Parathyroid adenoma (tissue), 2 donors: ENCODE measurements around the gene PIK3R5.

Source experiments
- H2AFZ ChIP-seq: fragments of 300-600 bp; sonication (generic); one replicate; pipeline ENCODE4 v1.7.0; 2017; ENCODE audit warnings: antibody characterized with exemption, mild to moderate bottlenecking
- H3K27ac ChIP-seq: fragments of 300-600 bp; sonication (generic); one replicate; pipeline ENCODE4 v1.7.0; 2017
- H3K27me3 ChIP-seq: fragments of 300-600 bp; sonication (generic); one replicate; pipeline ENCODE4 v1.7.0; 2017; ENCODE audit warnings: low read length; ENCODE audit not compliant: control insufficient read depth, insufficient read depth
- H3K36me3 ChIP-seq: fragments of 300-600 bp; sonication (generic); one replicate; pipeline ENCODE4 v1.7.0; 2017; ENCODE audit warnings: low read length; ENCODE audit not compliant: control insufficient read depth, insufficient read depth
- H3K4me1 ChIP-seq: fragments of 300-600 bp; sonication (generic); one replicate; pipeline ENCODE4 v1.7.0; 2017; ENCODE audit warnings: control low read depth
- H3K4me2 ChIP-seq: fragments of 300-600 bp; sonication (generic); one replicate; pipeline ENCODE4 v1.7.0; 2017; ENCODE audit warnings: low read length
- H3K4me3 ChIP-seq: fragments of 300-600 bp; sonication (generic); one replicate; pipeline ENCODE4 v1.7.0; 2017; ENCODE audit warnings: low read depth, low read length
- H3K79me2 ChIP-seq: fragments of 300-600 bp; sonication (generic); one replicate; pipeline ENCODE4 v1.7.0; 2017; ENCODE audit warnings: control low read depth
- H3K9ac ChIP-seq: fragments of 300-600 bp; sonication (generic); one replicate; pipeline ENCODE4 v1.7.0; 2017; ENCODE audit warnings: mild to moderate bottlenecking
- H3K9me3 ChIP-seq: fragments of 300-600 bp; sonication (generic); one replicate; pipeline ENCODE4 v1.7.0; 2017; ENCODE audit warnings: low read length; ENCODE audit not compliant: control insufficient read depth
- TF ChIP-seq, protein P1 (sequence below): fragments of 300-600 bp; sonication (generic); IDR thresholded peaks from one replicate; pipeline ENCODE4 v1.7.0; 2017; ENCODE audit warnings: antibody characterized with exemption, mild to moderate bottlenecking
- donor health status: primary hyperparathyroidism.

The PIK3R5 gene

DNA sequence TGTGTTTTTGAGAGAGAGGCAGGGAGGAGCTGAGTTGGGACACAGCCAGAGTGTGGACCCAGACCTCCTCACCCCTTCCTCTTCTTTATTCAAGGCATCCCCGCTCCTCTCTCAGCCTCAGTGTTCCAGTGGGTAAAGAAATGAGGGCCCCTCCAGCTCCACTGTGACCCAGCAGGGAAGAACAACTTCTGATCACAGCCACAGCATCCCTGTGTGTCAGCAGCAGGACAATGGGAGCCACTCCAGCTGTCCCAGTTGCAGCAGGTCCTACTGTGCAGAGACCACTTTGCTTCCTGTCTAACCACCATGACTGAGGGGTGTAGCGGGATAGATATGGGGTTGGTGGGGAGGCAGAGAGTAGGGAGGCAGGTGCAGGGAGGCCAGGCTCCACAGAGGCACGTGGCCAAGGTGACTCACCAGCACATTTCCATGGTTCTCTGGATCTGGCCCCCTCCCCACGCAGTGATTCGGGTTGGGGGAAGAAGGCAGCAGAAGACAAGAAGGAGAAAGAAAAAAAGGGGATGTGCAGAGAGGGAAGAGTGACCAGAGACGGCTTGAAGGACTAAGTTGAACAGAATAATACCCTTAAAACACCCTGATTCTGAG is 24.5 kb downstream of the PIK3R5 start:
- Histone ChIP-seq H2AFZ (no peak overlapping the region), H3K27me3 (no peaks in the 10 kb centered on the region), H3K4me1 (no peaks in the 10 kb centered on the region), H3K9ac (no peak overlapping the region), H3K4me3 (no peak overlapping the region), H3K4me2 (no peak overlapping the region), H3K79me2 (no peaks in the 10 kb centered on the region), H3K27ac (no peak overlapping the region), H3K9me3 (no peaks in the 10 kb centered on the region), H3K36me3 (no peaks in the 10 kb centered on the region)
- TF ChIP-seq, protein P1, sequence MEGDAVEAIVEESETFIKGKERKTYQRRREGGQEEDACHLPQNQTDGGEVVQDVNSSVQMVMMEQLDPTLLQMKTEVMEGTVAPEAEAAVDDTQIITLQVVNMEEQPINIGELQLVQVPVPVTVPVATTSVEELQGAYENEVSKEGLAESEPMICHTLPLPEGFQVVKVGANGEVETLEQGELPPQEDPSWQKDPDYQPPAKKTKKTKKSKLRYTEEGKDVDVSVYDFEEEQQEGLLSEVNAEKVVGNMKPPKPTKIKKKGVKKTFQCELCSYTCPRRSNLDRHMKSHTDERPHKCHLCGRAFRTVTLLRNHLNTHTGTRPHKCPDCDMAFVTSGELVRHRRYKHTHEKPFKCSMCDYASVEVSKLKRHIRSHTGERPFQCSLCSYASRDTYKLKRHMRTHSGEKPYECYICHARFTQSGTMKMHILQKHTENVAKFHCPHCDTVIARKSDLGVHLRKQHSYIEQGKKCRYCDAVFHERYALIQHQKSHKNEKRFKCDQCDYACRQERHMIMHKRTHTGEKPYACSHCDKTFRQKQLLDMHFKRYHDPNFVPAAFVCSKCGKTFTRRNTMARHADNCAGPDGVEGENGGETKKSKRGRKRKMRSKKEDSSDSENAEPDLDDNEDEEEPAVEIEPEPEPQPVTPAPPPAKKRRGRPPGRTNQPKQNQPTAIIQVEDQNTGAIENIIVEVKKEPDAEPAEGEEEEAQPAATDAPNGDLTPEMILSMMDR: no peak

GRCh38 chr17:8939496-8940334 is 25.8 kb downstream of the PIK3R5 start:
- no peak overlapping the region for H3K4me2 ChIP-seq
- no peaks in the 10 kb centered on the region for H3K36me3 ChIP-seq
- no peaks in the 10 kb centered on the region for H3K4me1 ChIP-seq
- no peaks in the 10 kb centered on the region for H3K27me3 ChIP-seq
- TF ChIP-seq, protein P1: no peak
- H3K9me3 ChIP-seq: no peaks in the 10 kb centered on the region
- H3K9ac ChIP-seq: no peak overlapping the region
- no peaks in the 10 kb centered on the region for H3K79me2 ChIP-seq
- H2AFZ ChIP-seq: no peak overlapping the region
- H3K27ac ChIP-seq: no peak overlapping the region
- H3K4me3 ChIP-seq: no peak overlapping the region

DNA sequence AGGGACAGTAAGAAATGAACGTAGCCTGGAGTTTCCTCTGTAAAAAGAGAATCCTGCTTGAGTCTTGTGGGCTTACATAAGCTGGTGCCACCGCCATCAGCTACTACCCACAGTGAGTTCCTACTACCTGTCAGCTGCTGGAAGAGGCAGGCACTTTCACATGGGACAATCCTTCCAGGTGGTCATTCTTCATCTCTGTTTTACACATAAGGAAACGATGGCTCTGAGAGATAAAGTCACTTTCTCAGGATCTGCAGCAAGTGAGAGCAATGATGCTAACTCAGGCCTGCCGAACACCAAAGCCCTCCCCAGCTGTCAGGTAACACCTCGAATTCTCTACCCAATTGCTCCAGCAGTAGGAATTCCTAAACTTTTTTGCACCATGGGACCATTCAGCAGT is 26.6 kb downstream of the PIK3R5 start:
- H3K36me3 ChIP-seq: no peaks in the 10 kb centered on the region
- H3K9me3 ChIP-seq: no peaks in the 10 kb centered on the region
- TF ChIP-seq, protein P1: no peak
- no peak overlapping the region for H3K4me3 ChIP-seq
- no peak overlapping the region for H3K27ac ChIP-seq
- no peaks in the 10 kb centered on the region for H3K4me1 ChIP-seq
- H2AFZ ChIP-seq: no peak overlapping the region
- no peaks in the 10 kb centered on the region for H3K27me3 ChIP-seq
- H3K79me2 ChIP-seq: no peaks in the 10 kb centered on the region
- no peak overlapping the region for H3K4me2 ChIP-seq
- no peak overlapping the region for H3K9ac ChIP-seq

- Histone ChIP-seq H3K36me3 (no peaks in the 10 kb centered on the region), H3K27ac (no peak overlapping the region), H3K4me3 (no peak overlapping the region), H3K9ac (no peak overlapping the region), H3K9me3 (no peaks in the 10 kb centered on the region), H3K79me2 (no peaks in the 10 kb centered on the region), H2AFZ (no peak overlapping the region), H3K27me3 (no peaks in the 10 kb centered on the region), H3K4me1 (no peaks in the 10 kb centered on the region), H3K4me2 (no peak overlapping the region)
- TF ChIP-seq, protein P1: no peak
These were observed 30.3 kb downstream of the PIK3R5 start for GRCh38 chr17:8935191-8935590.
